ENCODE data around the gene C12orf57. TPM values are rescaled to one million over a fixed set of nuclear protein-coding genes. Genes with fewer than 3 reads are reported as not detected.
A peak's percentile ranks its signal among the peaks of the same experiment; 100 is the strongest.

C12orf57 gene
- total and polyA plus RNA-seq, 2 donors from 2014 or later: 175 to 336 TPM

DNA sequence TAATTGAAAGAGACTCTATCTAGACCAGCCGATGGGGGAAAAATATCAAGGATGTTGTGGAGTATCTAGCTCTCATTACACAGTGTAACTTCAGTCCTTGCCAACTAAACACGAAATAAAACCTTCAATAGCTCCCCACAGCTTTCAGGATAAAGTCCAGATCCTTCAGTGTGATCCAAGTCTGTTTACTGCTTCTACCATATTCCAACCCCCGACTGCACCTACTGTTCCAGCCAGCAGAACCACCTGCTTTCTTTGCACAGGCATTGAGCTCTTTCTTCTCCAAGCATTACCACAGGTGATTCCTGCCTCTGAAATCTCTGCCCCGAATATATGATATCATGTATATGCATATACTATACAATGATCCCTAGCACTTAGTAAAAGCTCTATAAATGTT is 41.4 kb upstream of the C12orf57 start:
- peaks cover 0 to 11% (median 3%) of the 10 kb centered on the region in 3 donors for H3K4me1 ChIP-seq (ENCODE audit: control insufficient read depth in 2 of 3, insufficient read depth in 2 of 3, low read depth in 1 of 3, low read length in 3 of 3)
- TF ChIP-seq, protein P1, sequence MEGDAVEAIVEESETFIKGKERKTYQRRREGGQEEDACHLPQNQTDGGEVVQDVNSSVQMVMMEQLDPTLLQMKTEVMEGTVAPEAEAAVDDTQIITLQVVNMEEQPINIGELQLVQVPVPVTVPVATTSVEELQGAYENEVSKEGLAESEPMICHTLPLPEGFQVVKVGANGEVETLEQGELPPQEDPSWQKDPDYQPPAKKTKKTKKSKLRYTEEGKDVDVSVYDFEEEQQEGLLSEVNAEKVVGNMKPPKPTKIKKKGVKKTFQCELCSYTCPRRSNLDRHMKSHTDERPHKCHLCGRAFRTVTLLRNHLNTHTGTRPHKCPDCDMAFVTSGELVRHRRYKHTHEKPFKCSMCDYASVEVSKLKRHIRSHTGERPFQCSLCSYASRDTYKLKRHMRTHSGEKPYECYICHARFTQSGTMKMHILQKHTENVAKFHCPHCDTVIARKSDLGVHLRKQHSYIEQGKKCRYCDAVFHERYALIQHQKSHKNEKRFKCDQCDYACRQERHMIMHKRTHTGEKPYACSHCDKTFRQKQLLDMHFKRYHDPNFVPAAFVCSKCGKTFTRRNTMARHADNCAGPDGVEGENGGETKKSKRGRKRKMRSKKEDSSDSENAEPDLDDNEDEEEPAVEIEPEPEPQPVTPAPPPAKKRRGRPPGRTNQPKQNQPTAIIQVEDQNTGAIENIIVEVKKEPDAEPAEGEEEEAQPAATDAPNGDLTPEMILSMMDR (IDR thresholded peaks at IDR 0.05; ENCODE audit: borderline replicate concordance, extremely low read depth, insufficient read depth): no peak
- FAIRE-seq (no peak), DNase-seq (no peak)
- no peak overlapping the region for H3K27ac ChIP-seq (ENCODE audit: low read depth in 2 of 2, low read length in 2 of 2)
- H3K9me3 ChIP-seq (ENCODE audit: control insufficient read depth in 2 of 3, insufficient read depth in 1 of 3, low read length in 3 of 3): no peaks in the 10 kb centered on the region
- H3K36me3 ChIP-seq (ENCODE audit: control insufficient read depth in 2 of 3, insufficient read depth in 3 of 3, low read length in 3 of 3): peaks cover 0 to 4% (median 0%) of the 10 kb centered on the region in 3 donors
- H3K27me3 ChIP-seq (ENCODE audit: control insufficient read depth, insufficient read depth, low read length): no peaks in the 10 kb centered on the region
- intact Hi-C loops (cut with DNase I): no loop called here
- H3K4me3 ChIP-seq (ENCODE audit: low read length in 3 of 3): no peak overlapping the region
- H3K9ac ChIP-seq (ENCODE audit: low read length in 3 of 3): no peak overlapping the region

- Histone ChIP-seq H3K9ac (ENCODE audit: low read length in 3 of 3) (no peak overlapping the region), H3K27ac (ENCODE audit: low read depth in 2 of 2, low read length in 2 of 2) (no peak overlapping the region), H3K9me3 (ENCODE audit: control insufficient read depth in 2 of 3, insufficient read depth in 1 of 3, low read length in 3 of 3) (no peaks in the 10 kb centered on the region), H3K4me3 (ENCODE audit: low read length in 3 of 3) (peak overlapping the region in 1 of 3 donors; percentile 89), H3K36me3 (ENCODE audit: control insufficient read depth in 2 of 3, insufficient read depth in 3 of 3, low read length in 3 of 3) (peaks cover 0 to 4% (median 0%) of the 10 kb centered on the region in 3 donors), H3K27me3 (ENCODE audit: control insufficient read depth, insufficient read depth, low read length) (no peaks in the 10 kb centered on the region), H3K4me1 (ENCODE audit: control insufficient read depth in 2 of 3, insufficient read depth in 2 of 3, low read depth in 1 of 3, low read length in 3 of 3) (peaks cover 0 to 11% (median 3%) of the 10 kb centered on the region in 3 donors)
- intact Hi-C loops (cut with DNase I): no loop called here
- DNase-seq (peak in 2 of 5 donors; percentile 57 to 58), FAIRE-seq (no peak)
- TF ChIP-seq, protein P1 (IDR thresholded peaks at IDR 0.05; ENCODE audit: borderline replicate concordance, extremely low read depth, insufficient read depth): no peak
Measured at GRCh38 chr12:6903722-6904121, 40.1 kb upstream of the C12orf57 start.

DNA sequence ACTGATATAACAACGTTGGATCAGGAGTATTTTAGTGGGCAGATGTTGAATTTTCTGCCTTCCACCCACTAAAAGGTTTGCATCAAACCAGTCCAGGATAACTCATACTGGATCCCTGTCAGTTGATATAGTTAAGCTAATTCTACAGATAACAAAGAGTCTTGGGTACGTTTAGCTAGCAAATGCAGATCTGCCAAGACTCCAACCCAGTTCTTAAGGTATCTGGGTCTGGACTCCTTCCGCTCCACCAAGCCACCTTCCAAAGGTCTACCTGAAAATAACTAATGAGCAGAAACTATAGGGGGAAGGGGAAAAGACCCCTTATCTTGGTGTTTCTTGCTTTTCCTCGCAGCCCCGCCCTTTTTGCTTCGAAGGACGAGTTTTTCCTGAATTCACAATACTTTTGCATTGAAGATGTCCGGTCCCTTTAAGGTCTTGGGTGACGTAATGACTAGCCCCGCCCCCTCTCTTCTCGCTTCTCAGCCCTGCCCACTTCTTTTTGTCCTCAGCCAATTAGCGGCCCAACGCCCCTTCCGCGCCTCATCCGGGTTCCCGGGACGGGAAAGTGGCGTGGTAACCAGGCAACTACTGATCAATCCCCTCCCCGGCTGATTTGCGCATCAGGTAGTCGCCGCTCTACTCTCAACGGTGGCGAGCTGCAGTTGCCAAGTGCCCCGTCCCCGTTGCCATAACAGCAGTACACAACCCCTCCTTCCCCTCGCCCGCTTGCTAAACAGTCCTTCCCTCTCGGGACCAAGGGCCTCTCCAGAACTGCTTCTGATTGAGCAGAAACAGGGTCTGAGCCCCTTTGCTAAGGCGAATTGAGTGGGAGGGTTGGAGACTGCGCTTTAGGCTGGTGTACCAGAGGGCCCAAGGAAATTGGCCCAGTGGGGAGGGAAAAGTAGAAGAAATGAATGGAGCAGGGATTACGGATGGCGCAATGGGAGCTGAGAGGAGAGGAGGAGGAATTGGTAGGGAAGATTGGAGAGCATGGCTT is 39.2 kb upstream of the C12orf57 start, which contains the start of gene LRRC23:
Gene LRRC23 (plus strand): TSS at position 543 of the 997 bp plus-strand sequence. CDS start 812 bp downstream, outside the sequence.
- Histone ChIP-seq H3K27me3 (ENCODE audit: control insufficient read depth, insufficient read depth, low read length) (no peaks in the 10 kb centered on the region), H3K4me3 (ENCODE audit: low read length in 3 of 3) (peak within 1 kb of the TSS; percentile 89 to 96 (median 92)), H3K36me3 (ENCODE audit: control insufficient read depth in 2 of 3, insufficient read depth in 3 of 3, low read length in 3 of 3) (peaks cover 0 to 4% (median 0%) of the 10 kb centered on the region in 3 donors), H3K9me3 (ENCODE audit: control insufficient read depth in 2 of 3, insufficient read depth in 1 of 3, low read length in 3 of 3) (no peaks in the 10 kb centered on the region), H3K9ac (ENCODE audit: low read length in 3 of 3) (peak within 1 kb of the TSS; percentile 88 to 94 (median 92)), H3K4me1 (ENCODE audit: control insufficient read depth in 2 of 3, insufficient read depth in 2 of 3, low read depth in 1 of 3, low read length in 3 of 3) (peaks cover 0 to 11% (median 3%) of the 10 kb centered on the region in 3 donors), H3K27ac (ENCODE audit: low read depth in 2 of 2, low read length in 2 of 2) (peak within 1 kb of the TSS; percentile 66 to 77)
- TF ChIP-seq, protein P1 (IDR thresholded peaks at IDR 0.05; ENCODE audit: borderline replicate concordance, extremely low read depth, insufficient read depth): peak; percentile 6
- intact Hi-C loops (cut with DNase I): no loop called here
- DNase-seq: peak; percentile 97 to 99 (median 98)
- FAIRE-seq: peak; percentile 81
